NCI-H748 treated with DMSO at 0.1 percent for 48 hours (cell line): Measurements from ENCODE around the gene RRAS.

Source experiments
- DNase-seq: peaks from one replicate; lab custom pipeline; 2025; lab: John Stamatoyannopoulos, UW

Gene RRAS

GRCh38 chr19:49640113-49640898 lies at the start of gene RRAS:
TSS of gene RRAS (minus strand) at chr19:49640143. CDS start at chr19:49640098, 45 bp downstream.
- peak; percentile 99 for DNase-seq

DNA sequence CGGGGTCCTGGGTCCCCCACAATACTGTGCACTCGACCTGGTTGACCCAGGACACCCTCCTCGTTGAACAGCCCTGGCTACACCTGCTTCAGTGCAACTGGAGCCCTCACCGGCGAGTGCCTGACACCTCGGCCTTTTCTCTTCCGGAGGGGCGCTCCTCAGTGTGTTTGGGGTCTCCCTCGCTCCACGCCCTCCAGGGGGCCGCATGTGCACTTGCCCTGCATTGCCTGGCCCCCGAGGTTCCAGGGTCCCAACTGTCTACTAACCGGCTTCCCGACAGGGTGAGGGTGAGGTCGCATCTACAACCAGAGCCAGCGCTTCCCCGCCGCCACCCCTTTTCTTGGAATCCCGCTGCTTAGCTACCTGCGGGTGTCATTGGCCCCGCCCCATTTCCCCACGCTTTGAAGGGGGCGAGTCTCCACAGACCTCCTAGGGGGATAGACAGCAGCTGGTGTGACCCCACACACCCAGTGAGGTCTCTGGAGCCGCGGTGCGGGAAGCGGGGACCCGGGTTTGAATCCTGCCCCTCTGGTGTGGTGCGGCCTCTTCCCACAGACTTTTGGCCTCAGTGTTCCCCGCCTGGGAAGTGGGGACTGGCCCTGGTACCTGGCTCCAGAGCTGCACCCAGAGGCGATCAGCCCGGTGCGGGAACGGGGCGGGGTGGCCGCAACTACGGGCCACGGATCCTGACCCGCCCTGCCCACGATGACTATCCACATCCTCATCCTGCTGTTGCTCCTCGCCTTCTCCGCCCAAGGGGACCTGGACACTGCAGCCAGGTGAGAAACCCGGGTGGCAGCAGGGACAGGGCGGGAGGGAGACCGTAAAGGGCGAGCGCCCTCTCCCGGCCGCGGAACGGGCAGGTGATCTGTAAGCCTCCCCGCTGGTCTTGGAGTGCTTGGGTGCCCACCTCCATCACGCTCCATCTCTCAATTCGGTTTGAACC lies 49.5 kb upstream of the RRAS start, which contains the start of gene ADM5:
TSS of gene ADM5 (plus strand) at position 462 of the 946 bp plus-strand sequence. CDS start at position 706, 244 bp downstream.
- peak; percentile 66 for DNase-seq

DNA sequence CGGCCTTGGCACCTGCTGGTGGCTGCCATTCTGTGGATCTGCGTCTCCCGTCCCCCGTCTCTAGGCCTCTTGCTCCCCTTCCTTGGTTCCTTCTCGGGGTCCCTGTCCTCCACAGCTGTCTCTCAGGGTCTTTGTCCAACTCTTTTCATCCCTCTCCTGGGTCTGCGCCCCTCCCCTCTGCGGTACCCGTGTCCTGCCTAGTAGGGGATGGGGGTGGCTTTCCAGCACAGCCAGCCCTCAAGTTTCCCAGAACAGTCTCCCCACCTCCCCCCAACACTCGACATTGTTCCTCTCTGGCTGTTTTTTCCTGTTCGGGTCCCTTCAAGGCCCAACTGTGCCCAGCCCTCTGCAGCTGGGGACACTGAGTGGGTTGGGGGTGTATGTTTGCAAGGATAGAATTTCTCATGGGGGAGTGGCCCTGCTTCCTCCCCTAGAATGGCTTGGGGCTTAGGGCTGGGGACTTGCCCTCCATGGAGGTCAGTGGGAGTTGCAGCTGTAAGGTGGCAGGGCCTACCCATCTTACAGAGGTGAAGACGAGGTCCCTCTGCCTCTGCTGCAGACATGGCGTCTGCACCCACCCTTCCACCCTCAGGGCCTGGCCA lies 48.7 kb upstream of the RRAS start:
- DNase-seq, result no peak

DNA sequence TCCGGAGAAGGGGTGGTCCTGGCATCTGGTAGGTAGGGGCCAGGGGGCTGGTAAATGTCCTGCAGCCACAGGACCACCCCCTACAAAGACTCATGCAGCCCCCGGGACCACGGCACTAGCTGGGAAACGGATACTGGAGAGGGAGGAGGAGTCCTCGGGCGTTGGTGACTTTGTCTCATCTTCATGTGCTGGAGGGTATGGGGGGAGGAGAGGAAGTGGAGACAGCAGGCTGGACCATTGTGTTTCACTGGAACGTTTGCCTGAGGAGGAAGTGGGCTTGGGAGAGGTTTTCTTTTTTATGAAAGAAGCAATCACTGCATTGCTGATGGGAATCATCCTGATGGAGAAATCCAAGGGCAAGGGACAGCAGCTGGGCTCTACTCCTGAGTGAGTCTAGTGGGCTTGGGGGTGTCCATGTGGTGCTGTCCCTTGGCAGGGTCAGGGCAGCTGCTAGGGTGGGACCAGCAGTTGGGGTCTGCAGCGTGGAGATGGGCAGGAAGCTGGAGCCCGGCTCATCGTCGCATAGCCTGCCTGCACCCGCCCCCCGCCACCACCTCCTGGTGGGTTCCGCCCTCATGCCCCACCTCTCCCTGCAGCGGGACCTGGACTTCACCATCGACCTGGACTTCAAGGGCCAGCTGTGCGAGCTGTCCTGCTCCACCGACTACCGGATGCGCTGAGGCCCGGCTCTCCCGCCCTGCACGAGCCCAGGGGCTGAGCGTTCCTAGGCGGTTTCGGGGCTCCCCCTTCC lies 47.8 kb upstream of the RRAS start:
- no peak for DNase-seq

GRCh38 chr19:49687150-49687549 lies 47.2 kb upstream of the RRAS start:
- DNase-seq, result no peak

- no peak for DNase-seq
These were observed 46.7 kb upstream of the RRAS start for GRCh38 chr19:49686503-49687088.

- DNase-seq, result no peak
These were observed 45.9 kb upstream of the RRAS start for GRCh38 chr19:49685845-49686332.

- no peak for DNase-seq
These were observed 45.1 kb upstream of the RRAS start for GRCh38 chr19:49684983-49685553.

GRCh38 chr19:49684251-49684982 lies 44.5 kb upstream of the RRAS start:
- no peak for DNase-seq

DNA sequence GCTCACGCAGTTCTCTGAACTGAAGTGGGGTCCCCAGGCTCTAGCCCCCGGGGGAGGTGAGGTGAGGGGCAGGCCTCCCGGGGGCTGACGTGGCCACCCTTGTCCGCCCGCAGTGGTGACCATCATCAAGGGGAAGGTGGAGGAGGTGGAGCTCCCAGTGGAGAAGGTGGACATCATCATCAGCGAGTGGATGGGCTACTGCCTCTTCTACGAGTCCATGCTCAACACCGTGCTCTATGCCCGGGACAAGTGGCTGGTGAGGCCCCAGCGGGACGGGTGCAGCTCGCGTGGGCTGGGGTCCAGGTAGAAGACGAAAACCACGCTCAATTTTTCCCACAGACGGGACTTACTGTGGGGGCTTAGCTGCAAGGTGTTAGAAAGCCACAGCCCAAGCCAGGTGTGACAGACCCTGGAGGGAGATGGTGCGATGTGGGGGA lies 43.9 kb upstream of the RRAS start:
- no peak for DNase-seq

- no peak for DNase-seq
These were observed 42.3 kb upstream of the RRAS start for GRCh38 chr19:49682274-49682673.

DNA sequence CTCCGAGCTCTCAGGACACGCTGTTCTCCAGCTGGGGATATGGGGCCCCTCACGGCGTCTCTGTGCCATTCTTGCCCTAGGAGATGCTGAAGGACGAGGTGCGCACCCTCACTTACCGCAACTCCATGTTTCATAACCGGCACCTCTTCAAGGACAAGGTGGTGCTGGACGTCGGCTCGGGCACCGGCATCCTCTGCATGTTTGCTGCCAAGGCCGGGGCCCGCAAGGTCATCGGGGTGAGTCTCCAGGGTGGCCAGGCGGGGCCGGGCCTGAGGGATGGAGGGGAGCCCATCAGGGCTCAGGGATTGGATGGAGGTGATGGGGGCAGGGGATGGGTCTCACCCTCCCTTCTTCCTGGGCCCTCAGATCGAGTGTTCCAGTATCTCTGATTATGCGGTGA lies 41.9 kb upstream of the RRAS start:
- no peak for DNase-seq

DNA sequence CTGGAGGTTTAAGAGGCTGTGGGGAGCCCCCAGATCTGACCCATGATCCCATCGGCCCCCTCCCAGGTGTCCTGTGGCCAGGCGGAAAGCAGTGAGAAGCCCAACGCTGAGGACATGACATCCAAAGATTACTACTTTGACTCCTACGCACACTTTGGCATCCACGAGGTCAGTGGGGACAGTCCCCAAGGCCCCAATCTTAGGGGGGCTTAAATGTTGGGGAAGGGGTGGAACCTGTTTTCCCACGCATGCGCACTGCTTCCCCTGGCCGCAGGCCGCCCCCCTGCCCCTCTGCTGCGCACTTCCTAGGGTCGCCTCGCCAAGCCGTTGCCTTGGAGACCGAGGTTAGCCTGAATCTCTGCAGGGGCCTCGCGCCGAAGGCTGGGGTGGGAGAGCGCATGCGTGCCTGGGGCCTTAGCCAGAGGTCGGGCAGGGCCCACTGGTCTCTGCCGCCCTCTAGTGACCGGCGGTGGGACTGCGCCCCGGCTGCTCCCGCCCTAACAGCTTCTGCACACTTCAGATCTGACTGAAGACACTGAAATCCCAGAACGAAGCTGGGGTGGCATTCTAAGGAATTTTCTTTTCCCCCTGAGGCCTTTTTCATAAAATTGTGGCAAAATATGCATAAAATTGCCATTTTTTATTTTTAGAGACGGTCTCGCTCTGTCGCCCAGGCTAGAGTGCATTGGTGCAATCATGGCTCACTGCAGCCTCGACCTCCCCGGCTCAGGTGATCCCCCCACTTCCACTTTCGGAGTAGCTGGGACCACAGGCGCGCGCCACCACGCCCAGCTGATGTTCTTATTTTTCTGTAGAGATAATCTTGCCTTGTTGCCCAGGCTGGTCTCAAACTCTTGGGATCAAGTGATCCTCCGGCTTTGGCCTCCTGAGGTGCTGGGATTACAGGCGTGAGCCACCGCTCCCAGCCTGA lies 40.7 kb upstream of the RRAS start:
- peak; percentile 91 for DNase-seq

DNA sequence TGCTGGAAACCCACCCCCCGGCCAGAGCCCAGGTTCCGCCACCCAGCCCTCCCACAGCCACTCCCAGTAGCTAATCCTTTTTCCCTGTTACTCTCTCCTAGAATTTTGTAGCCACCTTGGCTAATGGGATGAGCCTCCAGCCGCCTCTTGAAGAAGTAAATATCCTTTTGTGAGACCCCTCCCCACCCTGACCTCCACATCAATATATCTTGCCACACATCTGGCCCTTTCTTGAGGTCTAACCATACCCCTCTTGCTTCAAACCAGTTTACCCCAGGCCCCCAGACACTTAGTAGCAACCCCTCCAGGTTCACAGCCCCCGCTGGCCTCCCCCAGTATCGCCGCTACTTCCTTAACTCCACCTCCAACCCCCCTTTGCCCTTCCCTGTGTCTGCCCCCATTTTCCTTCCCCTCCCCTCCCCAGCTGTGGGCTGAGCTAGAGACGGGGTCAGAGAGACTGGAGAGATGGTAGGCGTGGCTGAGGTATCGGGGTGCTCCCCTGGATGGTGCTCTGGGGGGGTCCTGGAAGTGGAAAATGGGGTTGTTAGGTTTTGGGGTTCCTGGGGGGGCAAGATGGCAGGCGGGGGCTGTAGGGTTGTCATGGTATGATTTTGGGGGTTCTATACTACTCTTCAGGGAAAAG lies 39.9 kb upstream of the RRAS start:
- no peak for DNase-seq

GRCh38 chr19:49678985-49679770 lies 39.2 kb upstream of the RRAS start:
- no peak for DNase-seq

DNA sequence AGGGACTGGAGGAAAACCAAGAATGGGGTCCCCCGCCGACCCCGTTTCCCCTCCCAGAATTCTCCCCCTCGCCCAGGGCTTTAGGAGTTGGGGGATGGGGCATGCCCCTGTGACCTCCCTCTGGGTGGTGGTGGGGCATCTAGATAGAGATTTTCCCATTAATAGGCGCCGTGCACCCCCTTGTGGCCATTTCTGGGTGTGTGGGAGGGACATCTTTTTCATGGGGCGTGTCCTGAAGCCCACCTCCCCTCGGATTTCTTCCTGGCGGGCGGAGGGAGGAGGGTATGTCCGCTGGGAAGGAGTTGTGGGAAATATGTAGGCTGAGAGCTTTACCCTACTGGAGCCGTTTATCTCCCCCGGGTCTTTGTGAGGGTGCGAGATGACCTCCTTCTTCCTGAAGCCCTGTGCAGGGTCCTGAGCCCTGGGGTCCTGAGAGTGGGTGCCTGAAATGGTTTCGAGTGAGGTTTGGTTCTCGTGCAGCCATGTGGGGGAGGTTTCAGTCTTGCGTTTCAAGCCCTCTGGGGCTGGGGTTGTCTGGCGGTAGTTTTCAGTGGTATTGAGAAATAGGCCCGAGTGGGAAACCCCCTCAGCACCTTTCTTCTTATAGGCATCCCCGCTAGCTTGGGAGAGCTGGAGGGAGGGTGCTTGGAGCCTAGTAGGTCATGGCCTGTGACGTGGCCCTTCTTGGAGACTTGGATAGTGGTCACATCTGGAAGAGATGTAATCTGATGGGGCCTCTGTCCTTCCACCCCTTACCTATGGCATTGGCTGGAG lies 38.1 kb upstream of the RRAS start:
- DNase-seq, result peak; percentile 35
